Measurements from ENCODE around the gene ANKH.

DNA sequence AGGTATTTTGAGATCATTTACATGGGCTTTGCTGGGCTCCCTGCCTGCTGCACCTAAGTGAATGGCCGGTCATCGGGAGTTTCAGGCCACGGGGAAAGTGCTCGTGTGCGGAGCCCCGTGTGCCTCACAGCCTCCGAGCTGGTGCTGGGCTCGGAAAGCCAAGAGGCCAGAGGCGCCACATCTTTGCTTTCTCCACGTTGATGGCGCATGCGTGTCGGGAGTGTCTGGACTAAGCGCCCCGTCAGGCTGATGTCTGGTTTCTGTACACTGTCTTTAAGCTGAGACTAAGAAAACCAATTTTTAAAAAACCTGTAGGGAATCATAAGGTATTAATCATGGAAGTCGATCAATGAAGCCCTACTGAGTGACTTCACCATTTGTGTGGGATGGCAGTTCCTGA, 137.9 kb downstream of the ANKH start:
- no peak for TF ChIP-seq EZH2phosphoT487 (IDR thresholded peaks at IDR 0.05; ENCODE audit: borderline replicate concordance)
- TF ChIP-seq, protein P1, sequence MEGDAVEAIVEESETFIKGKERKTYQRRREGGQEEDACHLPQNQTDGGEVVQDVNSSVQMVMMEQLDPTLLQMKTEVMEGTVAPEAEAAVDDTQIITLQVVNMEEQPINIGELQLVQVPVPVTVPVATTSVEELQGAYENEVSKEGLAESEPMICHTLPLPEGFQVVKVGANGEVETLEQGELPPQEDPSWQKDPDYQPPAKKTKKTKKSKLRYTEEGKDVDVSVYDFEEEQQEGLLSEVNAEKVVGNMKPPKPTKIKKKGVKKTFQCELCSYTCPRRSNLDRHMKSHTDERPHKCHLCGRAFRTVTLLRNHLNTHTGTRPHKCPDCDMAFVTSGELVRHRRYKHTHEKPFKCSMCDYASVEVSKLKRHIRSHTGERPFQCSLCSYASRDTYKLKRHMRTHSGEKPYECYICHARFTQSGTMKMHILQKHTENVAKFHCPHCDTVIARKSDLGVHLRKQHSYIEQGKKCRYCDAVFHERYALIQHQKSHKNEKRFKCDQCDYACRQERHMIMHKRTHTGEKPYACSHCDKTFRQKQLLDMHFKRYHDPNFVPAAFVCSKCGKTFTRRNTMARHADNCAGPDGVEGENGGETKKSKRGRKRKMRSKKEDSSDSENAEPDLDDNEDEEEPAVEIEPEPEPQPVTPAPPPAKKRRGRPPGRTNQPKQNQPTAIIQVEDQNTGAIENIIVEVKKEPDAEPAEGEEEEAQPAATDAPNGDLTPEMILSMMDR (conservative IDR thresholded peaks at IDR 0.05; ENCODE audit: low read length): no peak
